ENCODE data around the gene CADPS.

CADPS gene

DNA sequence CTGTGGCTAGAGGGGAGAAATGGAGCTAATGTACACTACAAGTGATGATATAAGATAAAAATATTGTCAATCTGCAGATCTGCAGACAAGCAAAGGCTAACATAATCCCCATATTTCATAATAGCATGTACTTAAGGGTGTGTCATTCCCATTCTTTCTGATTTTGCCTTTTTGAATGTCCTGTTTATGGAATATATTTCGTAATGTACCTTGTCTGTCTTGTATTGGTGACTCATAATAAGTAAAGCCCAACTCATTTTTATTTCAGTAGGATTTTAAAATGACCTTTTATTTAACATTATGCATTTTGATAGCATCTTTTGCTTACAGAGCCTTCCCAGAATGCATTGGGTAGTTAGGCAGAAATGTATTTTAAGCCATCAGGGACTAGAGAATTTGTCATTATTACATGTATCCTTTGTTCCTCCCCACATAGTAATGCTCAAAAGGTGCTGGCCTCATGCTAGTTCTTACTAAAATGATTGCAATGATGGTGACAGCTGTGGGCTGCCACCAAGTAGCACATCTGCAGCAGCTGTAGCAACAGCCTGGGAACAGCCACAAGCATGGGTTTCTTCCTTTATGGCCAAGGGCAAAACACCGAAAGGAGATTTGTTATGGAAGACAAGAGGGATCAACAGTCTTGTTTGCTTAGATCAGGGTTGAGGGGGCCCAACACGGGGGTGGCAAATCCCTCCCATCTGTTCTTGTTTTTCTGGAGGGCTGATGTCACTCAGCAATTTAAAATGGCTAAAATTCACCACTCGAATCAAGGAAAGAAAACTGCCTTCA is 188.5 kb downstream of the CADPS start:
- no peak for DNase-seq (ENCODE audit: low spot score)

DNA sequence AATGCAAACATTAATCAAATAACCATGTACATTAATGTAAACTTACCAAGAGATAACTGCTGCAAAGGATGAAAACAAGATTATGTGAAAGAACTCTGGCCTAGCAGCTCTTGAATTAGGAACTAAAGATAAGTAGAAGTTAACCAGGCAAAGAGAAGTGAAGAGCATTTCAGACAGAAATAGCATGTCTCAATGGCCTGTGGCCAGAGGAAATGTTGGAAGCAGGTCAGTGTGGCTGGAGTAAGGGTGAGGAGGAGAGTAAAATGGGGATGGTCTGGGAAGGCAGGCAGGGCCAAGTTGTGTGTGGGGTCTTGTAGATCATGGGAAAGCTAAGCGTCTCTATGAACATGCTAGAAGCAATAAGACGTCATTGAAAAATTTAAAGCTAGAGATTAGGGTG is 192.4 kb downstream of the CADPS start:
- no peak for DNase-seq (ENCODE audit: low spot score)

DNA sequence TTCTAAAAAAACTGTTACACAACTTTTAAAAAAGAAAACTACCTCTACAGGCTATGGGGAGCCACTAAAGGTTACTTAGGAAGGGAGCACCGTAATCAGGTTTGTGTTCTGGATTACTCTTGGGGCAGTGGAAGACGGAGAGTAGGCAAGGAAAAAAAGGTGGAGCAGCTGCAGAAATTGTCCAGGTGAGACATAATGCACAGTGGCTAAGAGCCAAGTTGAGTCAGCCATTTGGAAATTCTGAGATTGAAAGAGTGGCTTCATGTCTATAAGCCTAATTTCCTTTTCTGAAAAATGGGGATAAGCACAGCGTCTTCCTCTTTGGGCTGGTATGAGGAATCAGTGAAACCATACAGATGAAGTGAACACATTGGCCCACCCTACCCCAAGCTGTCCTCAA is 195.2 kb downstream of the CADPS start:
- no peak for DNase-seq (ENCODE audit: low spot score)

DNA sequence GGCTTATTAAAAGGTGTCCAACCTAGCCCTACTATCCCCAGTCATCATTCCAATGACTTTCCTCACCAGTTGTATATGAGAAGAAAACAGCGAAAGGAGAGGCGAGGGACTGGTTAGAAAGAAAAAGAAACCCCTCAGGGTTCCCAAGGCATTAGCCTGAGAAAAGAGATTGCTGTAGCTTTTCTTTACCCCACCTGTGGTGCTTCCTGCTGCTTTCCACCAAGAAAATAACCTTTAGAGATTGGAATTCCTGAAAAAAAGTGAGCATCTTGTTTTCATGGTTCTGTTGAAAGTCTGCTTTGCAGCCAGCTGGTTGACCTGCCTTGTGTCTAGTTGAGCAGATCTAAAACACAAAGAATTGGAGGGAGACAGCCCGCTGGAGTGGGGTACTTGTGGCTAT is 196.4 kb downstream of the CADPS start:
- no peak for DNase-seq (ENCODE audit: low spot score)

DNA sequence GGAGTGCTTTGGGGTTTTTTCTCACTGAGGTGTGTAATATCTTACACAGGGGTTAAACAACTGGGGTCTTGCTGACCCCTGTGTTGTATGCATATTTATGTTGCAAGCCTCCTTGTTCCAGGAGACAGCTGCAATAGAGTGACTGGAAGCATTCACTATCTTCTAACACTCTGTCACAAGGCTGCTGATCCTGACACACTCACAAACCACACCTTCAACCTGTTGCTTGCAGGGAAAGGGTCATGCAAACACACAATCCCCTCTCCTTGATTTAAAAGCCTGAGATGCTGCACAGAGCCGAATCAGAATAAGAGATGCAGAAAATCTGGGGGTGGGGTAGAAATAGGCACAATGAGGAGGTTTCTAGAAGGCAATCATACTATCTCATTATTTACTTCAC is 197.3 kb downstream of the CADPS start:
- no peak for DNase-seq (ENCODE audit: low spot score)

DNA sequence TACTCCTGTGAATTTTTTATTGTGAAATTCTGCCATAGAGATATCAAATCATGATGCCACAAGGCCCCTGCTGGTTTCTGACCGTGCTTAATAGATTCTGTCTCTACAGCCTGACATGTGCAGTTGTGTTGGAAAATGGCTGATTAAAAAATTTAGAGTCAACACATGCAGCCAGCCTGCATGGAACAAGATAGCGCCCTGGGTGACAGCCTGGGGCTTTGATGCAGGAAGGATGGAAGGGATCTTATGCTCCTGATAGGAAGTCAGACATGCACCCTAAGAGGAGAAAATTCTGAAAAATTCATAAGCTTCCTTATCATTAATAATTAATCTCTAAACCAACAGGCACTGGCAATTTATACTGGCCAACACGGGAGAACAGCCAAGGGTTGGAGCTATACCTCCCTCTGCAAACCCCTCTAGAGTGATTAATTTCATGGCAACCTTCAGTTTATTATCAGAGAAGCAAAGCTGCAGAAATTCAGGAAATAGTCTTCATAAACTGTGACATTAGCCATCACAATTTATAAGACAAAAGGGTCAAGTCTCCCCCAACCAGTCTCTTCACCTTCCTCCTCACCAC is 198.4 kb downstream of the CADPS start:
- no peak for DNase-seq (ENCODE audit: low spot score)

DNA sequence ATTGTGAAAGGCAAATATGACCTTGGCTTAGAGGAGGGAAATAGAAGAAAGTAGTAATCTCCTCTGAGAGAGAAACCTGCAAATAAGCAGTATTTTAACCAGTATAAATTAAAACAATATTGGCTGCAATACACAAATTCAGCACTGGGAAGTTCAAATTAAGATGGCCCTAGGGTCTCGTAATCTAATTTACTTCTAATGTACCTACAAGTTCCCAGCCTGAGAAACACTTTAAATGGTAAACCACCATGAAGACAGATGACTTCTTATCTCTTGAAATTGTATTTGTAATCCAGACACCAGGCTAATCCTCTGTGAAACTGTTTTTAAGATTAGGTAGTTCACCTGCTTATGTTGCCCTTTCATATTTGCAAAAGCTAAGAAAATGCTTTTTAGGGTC is 199.7 kb downstream of the CADPS start:
- DNase-seq (ENCODE audit: low spot score): no peak

DNA sequence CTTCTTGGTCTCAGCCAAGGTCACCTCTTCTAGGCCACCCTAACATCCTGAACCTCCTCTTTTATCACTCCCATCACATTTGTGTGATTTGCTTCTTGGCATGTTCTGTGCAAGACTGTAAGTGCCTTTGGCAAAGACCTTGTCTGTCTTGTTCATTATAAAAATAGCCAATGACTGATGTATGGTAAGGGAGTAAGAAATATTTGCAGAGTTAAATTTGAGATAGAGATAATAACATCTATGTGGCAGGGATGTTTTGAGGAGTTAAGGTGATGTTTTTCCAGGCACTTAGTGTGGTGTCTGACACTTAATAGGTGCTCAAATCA is 202.3 kb downstream of the CADPS start:
- DNase-seq (ENCODE audit: low spot score): no peak

DNA sequence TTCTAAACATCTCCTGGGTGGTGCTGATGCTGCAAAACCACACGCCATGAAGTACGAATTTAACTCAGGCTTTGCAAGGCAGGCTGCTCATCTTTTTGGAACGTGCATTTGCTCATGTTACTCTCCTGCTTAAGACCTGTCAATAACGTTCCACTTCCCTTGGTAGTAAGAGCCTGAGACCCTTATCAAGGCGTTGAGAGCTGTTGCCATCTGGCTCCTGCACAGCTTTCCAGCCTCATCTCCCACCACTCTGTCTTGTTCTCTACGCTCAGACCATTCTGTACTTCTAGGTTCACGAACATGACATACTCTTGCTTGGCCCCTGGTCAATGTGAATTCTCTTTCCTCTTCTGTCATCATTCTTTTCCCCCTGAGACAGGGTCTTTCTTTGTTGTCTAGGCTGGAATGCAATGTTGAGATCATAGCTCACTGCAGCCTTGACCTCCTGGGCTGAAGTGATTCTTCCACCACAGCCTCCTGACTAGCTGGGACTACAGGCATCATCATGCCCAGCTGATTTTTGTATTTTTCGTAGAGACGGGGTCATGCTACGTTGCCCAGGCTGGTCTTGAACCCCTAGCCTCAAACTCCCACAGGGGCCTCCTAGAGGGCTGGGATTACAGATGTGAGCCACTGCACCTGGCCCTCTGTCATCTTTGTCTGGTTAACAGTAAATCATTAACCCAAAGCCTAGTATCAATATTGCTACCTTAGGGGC is 202.8 kb downstream of the CADPS start:
- no peak for DNase-seq (ENCODE audit: low spot score)

DNA sequence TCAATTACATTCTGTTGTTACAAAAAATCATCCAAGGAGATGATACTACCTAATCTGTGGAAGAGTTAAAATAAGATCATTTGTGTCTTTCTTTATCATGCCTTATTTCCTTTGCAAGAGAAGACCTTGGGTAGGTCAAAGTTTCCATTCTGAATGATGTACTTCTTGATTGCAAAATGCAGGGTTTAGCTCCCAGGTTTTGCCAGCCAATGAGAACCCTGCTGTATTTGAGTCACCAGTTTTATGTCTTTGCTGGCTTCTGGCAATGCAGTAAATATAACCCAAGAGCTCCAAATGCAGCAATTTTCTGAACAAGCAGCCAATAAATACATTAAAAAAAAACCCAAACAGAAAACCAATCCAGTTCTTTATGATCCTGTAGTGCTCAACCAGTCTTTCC is 204.9 kb downstream of the CADPS start:
- DNase-seq (ENCODE audit: low spot score): no peak

DNA sequence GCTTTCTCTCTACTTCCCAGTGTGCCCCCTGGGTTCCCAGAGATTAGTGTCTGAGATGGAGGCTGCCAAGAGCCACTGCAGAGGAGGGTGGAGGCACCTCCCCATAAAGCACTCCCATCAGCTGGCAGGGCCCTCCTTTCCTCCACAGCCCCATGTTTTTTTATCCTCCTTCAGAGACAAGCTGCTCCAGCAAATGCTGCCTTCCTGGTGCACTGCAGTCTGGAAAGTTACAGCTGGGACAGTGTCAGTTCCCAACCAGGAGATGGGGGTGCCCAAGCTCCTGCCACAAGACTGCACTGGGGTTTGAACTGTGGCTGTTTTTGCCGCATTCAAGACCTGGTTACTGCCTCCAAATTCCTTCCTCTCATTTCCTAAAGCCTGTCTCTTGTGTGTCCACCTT is 206.1 kb downstream of the CADPS start:
- no peak for DNase-seq (ENCODE audit: low spot score)

DNA sequence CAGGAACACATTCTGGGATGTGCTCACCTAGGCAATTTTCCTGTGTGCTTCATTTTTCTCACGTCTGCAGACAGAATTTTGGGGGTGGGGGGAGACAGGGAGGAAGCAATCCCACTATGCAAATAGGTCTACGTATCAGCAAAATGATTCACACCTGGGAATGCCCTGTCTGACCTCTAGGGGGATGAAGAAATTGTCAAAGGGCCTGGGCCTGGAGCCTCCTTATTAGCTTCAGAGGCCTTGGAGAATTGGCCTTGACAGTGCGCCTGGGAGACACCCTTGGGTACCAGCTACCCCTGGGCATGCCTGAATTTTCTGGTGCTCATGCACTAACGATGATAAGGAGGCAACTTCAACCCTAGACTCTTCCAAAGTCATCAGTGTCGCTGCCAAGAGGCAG is 207.5 kb downstream of the CADPS start:
- no peak for DNase-seq (ENCODE audit: low spot score)

DNA sequence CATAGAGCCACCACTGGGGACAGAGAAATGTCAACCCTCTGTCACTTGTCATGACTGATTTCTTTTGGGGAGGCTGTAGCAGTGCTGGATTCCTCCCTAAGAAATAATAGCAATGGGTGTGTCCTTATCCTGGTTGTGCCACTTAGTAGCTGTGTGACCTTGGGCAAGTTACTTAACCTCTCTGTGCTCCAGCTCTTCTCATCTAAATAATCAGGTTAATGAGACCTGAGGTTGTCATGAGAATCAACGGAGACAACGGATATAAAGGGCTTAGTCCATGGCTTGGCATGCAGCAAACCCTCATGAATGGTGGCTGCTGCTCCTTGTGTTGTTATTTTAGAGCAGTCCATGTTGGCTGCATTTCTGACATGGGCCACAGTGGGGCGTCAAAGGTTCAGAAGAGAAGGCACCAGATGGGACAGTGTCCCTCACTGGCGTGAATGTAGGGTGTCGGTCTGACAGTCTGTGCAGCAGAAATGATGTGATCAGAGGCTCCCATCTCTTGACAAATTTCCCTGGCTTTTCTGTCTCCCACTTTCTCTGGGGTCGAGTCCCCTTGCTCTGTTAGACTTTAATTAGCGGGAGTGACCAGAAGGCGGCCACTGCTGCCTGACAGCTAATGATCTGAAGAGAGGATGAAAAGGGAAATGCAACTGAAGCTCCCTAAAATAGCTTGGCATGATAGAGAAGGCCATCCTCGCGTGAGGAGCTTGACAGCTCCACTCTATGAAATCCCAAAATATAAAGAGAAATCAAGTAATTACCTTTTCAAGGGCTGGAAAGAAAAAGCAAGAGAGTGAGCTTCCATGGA is 209.4 kb downstream of the CADPS start:
- DNase-seq (ENCODE audit: low spot score): peak; percentile 59

DNA sequence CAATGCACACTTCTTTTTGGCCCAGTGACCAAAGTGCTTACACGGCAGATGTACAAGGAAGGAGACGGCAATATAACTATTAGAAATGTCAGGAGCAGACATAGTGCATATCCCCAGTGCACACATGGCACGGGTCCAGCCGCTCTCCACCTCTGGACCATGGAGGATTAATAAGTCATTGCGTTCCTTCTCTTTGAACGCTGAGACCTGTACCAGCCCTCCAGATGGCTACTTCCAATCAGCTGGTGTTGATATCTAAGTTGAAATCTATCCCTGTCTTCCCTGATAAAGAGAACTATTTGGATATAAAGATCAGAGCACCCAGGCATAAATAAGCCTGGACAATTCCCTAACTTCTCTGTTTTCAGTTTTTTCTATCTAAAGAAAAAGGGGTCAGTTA is 212.5 kb downstream of the CADPS start:
- DNase-seq (ENCODE audit: low spot score): no peak

DNA sequence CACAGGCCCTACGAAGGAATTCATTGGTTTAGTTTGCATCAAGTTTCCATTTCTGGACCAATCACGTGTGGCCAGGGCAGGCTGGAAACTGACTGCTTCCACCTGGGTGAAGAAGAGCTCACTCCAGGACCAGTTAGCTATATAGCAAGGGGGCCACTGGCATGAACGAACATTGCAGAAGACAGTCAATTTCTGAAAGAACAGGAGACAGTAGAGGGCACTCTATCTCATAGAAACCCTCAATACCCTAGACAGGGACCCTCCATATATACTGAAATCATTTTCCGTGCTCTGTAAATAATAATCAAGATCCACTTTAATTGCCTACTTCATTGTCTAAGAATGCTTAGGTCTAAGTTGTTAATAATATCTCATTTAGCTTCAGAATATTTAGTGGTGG is 215.6 kb downstream of the CADPS start:
- no peak for DNase-seq (ENCODE audit: low spot score)

DNA sequence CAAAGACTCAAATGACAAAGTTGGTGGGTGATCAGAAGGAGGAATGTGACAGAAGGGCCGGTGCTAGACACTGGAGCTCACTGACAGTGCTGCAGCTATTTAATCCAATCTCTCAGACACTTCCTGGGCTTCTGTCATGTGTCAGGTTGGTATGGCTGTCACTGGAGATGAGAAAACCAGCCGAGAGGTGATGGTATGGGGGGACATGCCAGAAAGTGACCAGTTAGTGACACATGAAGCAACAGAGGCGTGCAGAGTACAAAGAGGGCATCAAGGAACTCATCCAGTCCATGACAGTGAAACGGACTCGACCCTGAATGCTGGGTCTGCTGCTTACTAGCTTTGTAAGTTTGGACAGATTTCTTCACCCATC is 219.5 kb downstream of the CADPS start:
- no peak for DNase-seq (ENCODE audit: low spot score)

DNA sequence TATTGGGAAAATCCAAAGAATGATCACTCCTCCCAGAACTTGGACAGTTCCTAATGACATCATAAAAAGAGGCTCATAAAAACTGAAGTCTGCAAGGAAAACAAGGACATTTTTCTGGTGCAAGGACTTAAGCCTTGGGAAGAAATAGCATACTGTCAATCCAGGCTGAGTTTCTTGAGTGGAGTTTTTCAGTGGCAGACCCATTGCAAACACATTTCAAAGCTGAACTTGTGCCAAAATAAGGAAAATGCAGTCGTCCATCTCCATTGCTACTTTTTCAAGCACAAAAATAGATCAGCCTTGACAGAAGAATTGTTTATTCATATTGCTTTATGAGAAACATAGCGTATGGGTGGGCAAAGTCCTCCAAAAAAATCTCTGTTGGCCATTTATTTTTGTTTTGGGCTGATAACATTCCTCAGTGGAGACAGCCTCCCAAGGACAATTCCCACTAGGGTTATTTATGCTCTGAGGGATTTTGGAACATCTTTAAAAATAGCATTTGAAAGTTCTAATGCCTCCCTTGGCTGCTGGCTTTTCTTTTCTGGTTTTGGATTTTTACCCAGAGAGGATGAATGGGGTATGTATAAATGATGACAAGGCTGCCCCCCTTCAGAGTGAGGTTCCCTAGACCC is 220.0 kb downstream of the CADPS start:
- DNase-seq (ENCODE audit: low spot score): no peak

DNA sequence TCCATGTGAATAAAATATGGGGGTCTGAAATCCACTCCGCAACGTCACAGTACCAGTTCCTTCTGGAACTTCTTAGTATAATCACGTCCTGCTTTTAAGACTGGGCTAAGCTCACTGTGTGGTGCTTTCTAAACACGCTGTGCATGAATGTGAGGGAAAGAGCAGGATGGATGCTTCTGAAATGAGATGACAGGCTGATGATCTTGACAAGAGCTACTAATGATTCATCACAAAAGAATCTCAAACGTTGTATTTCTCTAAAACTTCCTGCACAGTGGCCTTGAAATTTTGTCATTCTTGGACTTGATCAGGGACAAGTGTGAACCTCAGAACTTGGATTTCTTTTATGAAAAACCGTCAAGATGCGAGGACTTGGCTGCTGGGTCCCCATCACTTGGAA is 221.4 kb downstream of the CADPS start:
- no peak for DNase-seq (ENCODE audit: low spot score)

DNA sequence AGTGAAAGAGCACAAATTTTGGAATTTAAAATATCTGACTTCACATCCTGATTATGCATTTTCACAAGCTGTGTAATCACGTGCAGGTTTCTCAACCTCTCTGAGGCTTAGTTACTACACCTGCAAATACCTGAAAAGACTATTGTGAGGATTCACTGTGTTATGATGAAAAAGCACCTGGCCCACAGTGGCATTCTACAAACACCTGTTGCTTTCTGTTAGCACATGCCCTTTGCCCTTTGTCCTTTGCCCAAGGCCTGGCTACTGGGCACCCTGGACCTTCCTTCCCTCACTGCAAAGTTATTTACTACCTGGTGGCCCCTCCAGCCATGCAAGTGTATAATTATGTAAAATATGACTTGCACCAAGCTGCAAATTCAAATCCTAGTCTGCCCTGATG is 227.5 kb downstream of the CADPS start:
- no peak for DNase-seq (ENCODE audit: low spot score)

DNA sequence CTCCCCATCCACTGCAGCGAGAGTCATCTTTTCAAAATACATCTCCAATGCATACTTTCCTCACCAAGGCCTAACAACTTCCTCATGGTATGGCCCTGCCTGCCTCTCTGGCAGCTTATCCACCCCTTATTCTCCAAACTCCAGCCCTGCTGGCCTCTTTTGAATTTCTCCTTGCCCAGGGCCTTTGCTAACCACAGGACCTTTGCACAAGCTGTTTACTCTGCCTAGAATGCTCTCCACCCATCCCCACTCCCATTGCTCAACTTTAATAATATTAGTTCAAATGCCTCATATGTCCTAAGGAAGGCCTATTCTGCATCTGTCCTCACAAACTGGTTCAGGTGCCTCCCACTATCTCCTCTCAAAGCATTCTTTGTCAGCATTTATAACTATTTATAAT is 230.7 kb downstream of the CADPS start:
- no peak for DNase-seq (ENCODE audit: low spot score)

DNA sequence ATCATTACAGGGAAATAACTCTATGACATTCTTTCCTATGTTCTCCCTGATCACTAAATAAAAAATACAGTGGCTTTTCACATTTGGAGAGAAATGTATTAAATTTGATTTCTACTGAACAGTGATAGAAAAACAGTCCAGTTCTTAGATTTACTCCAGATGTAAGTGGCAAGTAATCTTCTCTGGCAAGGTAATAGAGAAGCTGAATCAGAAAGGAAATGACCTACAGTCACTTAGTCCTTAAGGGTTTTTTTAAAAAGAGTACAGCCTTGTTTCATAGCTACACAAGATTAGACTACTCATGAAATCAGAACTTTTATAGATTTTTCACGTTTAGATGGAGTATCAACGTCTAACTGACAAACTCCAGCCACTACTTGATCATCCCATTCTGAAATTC is 236.9 kb downstream of the CADPS start:
- no peak for DNase-seq (ENCODE audit: low spot score)

DNA sequence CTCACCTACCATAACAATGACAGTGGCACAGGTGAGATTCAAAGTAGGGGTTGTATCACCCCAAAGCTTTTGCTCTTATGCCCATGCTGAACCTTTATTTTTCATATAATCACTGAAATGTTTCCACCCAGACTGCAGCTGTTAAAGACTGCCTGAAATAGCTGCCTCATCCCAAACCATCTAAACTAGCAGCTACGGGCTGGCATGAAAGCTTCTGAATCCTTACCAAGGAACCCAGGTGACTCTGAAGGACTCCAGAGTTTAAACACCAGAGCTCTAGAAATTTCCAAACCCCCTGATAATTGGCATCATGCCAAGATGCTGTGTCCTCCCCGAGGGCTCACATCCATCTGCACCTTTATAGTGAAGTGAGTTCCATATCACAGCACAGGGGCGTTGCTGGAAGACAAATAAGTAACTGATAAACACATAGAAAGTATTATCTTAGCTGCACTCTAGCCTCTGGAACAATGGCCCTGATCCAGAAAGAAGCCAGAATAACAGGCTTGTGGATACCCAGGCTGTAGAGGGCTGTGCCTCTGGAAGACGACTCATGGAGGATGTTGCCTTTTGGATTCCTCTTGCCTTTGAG is 238.9 kb downstream of the CADPS start:
- DNase-seq (ENCODE audit: low spot score): no peak

Measured in putamen (tissue), 1 donor.